Measurements from ENCODE around the gene CCL18.

The CCL18 gene

DNA sequence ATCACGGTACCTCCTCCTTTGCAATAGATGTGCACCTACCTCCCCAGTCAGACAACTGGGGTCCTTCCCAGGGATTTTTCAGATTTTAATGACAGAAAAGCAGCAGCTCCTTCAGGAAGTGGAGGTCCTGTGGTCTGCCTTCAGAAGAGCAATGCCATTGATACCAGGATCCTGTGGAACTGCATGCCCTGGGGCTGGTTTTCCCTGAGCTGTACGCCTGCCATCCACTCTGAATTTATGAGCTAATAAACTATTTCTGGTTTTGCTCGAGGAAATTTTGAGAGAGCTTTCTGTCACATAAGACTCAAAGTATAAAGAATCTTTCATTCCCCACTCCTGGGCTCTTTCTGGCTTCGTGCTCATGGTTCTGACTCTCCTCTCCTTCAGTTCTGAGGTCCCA, 36.3 kb upstream of the CCL18 start:
- TF ChIP-seq, protein P1, sequence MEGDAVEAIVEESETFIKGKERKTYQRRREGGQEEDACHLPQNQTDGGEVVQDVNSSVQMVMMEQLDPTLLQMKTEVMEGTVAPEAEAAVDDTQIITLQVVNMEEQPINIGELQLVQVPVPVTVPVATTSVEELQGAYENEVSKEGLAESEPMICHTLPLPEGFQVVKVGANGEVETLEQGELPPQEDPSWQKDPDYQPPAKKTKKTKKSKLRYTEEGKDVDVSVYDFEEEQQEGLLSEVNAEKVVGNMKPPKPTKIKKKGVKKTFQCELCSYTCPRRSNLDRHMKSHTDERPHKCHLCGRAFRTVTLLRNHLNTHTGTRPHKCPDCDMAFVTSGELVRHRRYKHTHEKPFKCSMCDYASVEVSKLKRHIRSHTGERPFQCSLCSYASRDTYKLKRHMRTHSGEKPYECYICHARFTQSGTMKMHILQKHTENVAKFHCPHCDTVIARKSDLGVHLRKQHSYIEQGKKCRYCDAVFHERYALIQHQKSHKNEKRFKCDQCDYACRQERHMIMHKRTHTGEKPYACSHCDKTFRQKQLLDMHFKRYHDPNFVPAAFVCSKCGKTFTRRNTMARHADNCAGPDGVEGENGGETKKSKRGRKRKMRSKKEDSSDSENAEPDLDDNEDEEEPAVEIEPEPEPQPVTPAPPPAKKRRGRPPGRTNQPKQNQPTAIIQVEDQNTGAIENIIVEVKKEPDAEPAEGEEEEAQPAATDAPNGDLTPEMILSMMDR (conservative IDR thresholded peaks at IDR 0.05; ENCODE audit: control insufficient read depth, insufficient read depth, low read depth, low read length): no peak
- no peak overlapping the region for H3K4me3 ChIP-seq (ENCODE audit: control insufficient read depth, low read depth, low read length)
- DNase-seq (ENCODE audit: low read depth): no peak

DNA sequence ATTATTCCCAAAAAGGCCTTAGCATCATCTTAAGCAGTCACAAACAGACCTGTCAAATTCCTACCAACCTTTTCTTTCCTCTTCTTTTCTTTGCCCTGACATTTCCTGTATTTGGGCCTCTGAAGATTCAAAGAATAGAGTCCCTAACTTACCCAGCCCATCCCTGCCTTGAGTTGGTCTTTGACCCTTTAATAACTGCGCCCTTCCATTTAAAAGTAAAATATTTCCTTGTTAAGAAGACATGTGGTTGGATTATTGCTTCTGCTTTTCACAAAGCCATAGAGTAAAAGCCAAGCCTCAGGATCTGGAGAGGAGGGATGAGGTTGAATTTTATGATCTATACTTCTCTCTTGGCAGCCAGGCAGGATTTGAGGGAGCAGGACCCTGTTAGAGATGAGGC, 33.1 kb upstream of the CCL18 start:
- TF ChIP-seq, protein P1 (conservative IDR thresholded peaks at IDR 0.05; ENCODE audit: control insufficient read depth, insufficient read depth, low read depth, low read length): no peak
- DNase-seq (ENCODE audit: low read depth): no peak
- H3K4me3 ChIP-seq (ENCODE audit: control insufficient read depth, low read depth, low read length): no peak overlapping the region

DNA sequence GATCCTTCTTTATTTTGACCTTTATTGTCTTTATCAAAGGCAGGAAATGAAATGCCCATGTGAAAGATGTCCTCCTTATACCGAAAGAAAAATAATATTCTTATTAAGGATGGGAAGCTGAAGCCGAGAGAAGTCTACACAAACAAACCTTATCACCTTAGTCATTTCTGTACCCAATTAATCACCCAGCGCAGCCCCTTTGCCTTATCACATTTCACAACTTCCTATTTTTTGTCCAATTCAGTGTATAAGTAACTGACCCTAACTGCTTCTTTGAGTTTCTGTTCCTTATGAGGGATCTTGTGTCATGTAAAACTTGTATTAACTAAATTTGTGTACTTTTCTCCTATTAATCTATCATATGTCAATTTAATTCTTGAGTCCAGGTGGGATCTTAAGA, 29.9 kb upstream of the CCL18 start:
- TF ChIP-seq, protein P1 (conservative IDR thresholded peaks at IDR 0.05; ENCODE audit: control insufficient read depth, insufficient read depth, low read depth, low read length): no peak
- DNase-seq (ENCODE audit: low read depth): no peak
- H3K4me3 ChIP-seq (ENCODE audit: control insufficient read depth, low read depth, low read length): no peak overlapping the region

DNA sequence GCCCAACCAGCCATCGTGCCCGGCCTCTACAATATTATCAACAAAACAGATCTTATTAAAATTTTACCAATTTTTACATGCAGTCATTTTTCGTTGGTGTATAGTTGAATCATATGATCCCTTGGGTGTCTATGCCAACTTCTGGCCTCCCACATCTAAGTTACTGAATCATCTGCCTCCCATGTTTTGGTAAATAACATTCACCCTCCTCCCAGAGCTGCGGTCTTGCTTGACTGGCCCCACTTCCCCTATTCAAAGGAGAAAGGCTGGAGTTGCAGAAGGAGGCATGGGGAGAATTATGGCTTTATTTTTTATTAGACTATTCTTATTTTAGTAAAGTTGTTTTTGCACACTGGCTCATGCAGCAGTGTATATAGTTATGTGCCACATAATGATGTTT, 27.8 kb upstream of the CCL18 start:
- TF ChIP-seq, protein P1 (conservative IDR thresholded peaks at IDR 0.05; ENCODE audit: control insufficient read depth, insufficient read depth, low read depth, low read length): no peak
- no peak overlapping the region for H3K4me3 ChIP-seq (ENCODE audit: control insufficient read depth, low read depth, low read length)
- no peak for DNase-seq (ENCODE audit: low read depth)

DNA sequence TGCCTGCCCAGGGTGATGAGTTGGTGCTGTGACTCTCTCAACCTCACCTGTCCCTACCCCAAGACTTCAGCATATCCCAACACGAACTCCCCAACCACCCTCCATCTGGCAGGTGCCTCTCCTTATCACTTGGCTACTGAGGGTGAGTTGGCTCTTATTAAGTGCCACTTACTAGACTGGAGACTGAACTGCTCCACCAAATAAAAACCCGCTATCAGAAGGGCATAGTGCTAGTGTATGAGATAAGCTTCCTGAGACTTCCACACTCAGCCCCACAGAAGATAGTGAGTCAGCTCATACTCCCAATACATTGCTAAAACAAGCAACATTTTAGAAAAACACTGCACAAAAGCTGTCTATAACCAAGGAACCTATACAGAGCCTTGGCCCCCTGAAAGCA, 16.0 kb upstream of the CCL18 start:
- H3K4me3 ChIP-seq (ENCODE audit: control insufficient read depth, low read depth, low read length): no peak overlapping the region
- TF ChIP-seq, protein P1 (conservative IDR thresholded peaks at IDR 0.05; ENCODE audit: control insufficient read depth, insufficient read depth, low read depth, low read length): no peak
- DNase-seq (ENCODE audit: low read depth): no peak

DNA sequence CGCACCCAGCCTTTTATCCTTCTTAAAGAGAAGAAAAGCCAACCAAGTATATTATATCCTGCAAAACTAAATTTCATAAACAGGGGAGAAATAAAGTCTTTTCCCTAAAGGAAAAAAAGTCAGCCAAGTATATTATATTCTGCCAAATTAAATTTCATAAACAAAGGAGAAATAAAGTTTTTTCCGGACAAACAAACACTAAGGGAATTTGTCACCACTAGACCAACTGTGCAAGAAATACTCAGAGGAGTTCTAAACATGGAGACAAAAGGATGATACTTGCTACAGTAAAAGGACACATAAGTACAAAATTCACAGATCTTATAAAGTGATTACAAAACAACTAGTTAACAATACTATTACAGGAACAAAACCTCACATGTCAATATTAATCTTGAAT, 14.4 kb upstream of the CCL18 start:
- TF ChIP-seq, protein P1 (conservative IDR thresholded peaks at IDR 0.05; ENCODE audit: control insufficient read depth, insufficient read depth, low read depth, low read length): no peak
- no peak overlapping the region for H3K4me3 ChIP-seq (ENCODE audit: control insufficient read depth, low read depth, low read length)
- no peak for DNase-seq (ENCODE audit: low read depth)

DNA sequence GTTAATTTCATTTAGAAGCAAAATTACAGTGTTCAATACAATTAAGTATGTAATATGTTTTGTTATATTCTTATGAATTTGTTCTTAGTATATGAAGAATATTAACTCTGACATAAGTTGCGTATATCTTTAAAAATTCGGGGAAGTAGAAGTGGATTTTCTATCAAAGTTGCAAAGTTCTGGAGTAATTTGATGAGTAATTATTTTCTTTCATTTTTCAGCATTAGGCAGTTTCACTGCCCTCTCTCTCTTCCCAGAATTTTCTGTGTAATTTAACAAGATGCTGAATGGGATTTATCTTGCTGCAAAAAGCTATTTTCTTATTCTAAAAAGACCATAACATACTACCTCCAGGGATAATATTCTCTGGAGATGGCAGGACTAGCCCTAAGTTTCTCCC, 8.9 kb upstream of the CCL18 start:
- TF ChIP-seq, protein P1 (conservative IDR thresholded peaks at IDR 0.05; ENCODE audit: control insufficient read depth, insufficient read depth, low read depth, low read length): no peak
- no peak for DNase-seq (ENCODE audit: low read depth)
- H3K4me3 ChIP-seq (ENCODE audit: control insufficient read depth, low read depth, low read length): no peak overlapping the region
